TTC549 (cell line): ENCODE results near the gene SNAP91.
A peak's percentile ranks its signal among the peaks of the same experiment; 100 is the strongest.
"Not testable (repeated sequence)": the region's sequence is repeated elsewhere in the genome, so short reads cannot be mapped to it uniquely, and the experiment has no call there.

ENCODE experiments used
- FAIRE-seq: peaks from 2 replicates; lab custom pipeline; 2012; peaks lifted over from hg19 to GRCh38; lab: Jason Lieb, UNC

Gene SNAP91

DNA sequence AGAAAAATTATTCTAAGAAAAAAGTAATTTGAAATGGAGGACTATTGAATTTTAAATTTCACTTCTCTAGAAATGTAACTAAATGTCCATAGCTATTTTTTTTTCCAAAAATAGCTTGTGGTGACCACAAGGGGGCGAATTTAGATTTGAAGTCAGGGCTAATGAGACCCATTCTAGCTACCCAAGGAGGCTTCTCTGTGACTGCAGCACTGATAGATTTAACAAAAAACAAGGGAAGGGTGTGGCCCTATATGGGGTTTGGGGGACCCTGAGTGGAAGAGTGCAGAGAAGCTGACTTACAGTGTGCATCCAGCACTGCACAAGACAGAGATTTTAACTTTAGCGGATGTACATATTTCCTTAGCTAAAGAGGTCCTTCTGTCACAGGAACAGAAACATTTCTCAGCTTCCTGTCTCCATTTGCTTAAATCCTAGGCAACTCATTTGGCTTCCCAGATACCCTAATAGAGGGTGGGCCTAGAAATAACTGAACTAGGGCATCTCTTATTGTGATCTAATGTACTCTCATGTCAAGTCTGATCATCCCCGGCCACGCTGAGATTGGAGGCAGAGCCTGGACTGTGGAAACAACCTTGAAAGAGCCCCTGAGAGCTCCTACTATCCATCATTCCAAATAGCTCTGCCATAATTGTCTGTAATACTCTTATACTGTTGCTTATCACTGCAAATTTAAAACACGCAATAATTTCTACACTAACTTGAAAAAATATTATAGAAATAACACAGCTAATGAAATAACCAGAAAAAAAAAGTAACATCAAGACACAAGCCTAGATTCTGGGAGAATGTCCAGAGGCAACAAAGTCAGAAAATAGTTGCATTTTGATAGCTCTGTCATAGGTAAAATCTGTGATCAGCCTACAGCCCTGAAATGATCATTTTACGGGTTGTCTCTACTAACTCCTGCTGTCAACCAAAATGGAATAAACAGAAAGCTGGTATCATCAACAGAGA is 93.6 kb downstream of the SNAP91 start:
- FAIRE-seq = peak; percentile 71

DNA sequence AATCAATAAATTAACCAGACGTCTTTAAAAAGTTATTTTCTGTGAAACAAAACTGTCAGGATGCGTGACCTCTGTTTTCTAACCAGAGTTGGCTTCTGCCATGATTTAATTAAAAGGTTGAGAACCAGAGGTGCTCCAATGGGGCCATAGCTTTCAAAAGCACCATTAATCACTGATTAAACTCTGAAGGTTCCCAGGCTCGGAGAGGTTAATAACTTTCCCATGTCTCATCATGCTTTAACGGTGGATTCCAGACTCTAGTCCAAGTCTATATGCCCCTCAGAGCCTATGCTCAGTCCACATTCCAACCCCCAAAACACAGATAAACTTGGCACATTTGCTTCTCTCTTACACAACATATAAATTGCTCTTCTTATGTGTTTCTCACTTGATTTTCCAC is 95.5 kb downstream of the SNAP91 start:
- no peak for FAIRE-seq

DNA sequence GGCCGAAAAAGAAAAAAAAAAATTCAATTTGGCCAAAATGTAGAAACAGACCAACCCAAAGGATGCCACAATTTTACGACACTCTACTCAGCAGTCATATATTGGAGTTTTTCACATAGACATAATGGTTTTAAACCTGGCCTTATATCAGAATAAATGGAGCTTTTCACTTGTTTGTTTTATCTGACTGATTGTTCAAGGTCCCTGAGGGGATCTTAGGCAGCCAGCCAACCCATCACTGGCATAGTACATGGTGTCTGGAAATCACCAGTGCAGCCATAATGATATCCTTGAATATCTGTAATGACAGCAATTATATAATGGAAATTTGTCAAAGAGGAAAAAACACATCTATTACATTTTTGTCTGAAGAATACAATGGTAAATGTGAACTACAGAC is 99.7 kb downstream of the SNAP91 start:
- FAIRE-seq = no peak

DNA sequence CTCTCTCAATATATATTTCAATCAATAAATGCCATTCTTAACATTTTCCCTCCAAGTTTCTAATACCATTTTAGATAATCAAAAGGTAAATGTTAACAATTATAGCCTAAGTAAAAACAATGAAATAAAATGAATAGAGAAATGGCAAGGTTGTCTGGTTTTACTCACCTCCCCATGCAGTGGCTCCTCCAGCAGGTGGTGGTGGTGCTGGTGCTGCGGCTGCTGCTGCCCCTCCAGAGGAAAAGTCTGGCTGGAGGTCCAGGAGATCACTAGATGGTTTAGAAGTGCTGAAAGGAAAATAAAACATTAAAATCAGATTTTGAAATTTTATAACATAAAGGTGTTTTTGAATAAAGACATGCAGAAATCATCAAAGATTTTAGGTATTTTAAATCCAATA is 103.4 kb downstream of the SNAP91 start:
- no peak for FAIRE-seq

DNA sequence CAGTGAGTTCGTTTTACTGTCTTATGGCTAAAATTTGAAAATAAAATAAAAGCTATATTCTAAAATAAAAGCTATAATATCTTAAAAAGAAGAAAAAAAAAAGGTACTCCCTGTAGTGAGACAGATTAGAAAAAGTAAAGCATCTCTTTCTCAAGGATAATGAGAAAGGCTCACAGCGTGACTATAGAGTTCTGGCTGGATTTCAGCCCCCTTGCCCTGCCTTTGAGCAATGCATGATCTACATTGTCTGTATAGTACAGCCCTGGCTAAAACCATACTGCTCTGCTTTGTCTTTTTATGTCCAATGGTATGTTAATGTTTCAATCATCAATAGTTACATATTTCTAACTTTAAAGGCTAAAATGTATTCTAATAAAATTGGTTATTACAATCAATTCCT is 105.3 kb downstream of the SNAP91 start:
- FAIRE-seq = no peak

DNA sequence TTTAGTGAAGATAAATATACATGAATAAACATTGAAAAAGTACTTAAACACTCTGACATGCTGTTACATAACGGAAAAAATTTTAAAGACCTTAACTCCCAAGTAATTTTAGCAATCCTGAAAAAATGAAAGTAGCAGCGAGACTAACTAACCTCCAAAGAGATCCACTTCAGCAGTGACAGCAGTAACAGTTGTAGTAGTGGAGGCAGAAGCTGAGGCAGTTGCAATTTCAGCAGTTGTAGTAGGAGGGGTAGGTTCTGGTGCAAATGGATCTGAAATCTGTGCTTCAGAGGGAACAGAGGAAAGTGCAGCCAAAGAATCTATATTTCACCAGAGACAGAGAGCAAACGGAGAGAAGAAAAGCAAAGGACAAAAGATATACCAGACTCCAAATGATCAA is 107.8 kb downstream of the SNAP91 start:
- no peak for FAIRE-seq

DNA sequence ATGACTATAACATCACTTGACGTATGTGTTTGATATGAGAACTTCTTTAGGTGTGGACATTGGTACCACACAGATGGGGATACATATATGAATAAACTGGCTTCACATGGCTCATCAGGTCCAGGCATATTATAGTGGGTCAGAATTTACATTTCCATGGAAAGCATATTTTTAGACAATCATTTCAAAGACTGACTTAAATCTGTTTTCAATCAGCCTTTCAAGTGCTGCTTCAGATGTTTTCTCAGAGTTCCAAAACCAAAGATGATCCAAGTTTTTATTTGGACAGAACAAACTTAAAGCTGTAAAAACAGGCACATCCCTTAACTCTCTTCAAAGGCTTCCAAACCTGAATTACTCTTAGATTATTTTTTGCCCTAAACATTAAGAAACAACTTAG is 108.4 kb downstream of the SNAP91 start:
- no peak for FAIRE-seq

DNA sequence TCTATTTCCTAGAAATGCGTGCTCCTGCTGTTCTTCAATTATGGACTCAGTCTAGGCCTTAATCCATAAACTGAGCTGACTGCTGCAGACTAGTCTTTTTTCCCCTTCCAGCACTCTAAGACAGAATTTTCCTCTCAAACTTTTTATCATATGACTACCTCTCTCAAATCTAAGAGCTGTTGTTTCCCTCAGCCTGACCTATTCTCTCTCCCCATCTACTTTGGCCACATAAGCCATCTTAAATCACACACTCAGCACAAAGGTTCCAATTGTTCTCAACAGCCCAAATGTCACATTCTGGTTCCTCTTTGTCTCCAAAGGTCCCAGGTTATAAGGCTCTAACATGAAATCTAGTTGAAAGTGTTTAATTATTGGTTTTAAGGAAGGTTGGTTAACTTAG is 111.4 kb downstream of the SNAP91 start:
- no peak for FAIRE-seq

DNA sequence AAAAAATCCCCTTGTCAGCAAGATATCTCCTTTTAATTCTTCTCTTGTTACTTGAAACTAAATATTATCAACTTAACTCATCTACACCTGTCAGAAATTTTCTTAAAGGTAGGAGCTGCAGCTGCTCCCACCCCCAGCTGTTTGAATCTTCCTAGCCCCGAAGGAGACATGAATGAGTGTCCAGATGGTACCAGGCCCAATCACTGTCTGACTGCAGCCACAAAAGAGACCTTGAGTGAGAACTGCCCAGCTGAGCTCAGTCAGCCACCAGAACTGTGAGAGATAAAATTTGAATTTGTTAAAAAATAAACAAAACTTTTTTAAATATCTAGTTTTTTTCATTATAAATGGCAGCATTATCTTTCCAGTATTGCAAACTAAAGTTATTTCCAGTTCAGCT is 111.8 kb downstream of the SNAP91 start:
- no peak for FAIRE-seq

DNA sequence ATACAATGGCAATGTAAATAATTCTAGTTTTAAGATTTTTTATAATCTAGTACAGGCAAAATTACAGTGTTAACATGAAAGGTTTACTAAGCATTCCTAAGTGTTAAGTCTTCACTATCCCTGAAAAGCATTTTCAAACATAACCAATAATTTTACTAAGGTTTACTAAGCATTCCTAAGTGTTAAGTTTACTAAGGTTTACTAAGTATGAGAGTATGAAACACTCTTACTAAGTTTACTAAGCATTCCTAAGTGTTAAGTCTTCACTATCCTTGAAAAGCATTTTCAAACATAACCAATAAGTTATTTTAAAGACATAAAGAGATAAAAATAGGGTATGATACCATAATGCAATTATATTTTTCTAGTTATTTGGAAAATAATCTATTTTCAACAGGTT is 114.0 kb downstream of the SNAP91 start:
- FAIRE-seq = no peak

DNA sequence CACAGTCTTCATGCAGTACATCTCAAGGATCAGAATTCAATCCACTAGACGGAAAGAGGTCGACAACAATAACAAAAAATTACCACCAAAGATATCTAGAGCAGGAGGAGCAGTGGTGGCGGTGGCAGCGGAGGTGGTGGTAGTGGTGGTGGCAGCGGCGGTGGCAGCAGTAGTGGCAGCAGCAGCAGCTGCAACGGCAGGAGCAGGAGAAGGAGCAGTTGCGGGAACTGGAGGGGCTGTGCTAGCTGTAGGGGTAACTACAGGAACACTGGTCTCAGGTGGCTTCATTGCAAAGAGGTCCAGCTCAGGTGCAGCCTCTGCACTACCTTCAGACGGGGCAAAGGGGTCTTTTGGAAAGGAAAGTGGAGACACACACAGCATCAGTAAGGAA is 115.5 kb downstream of the SNAP91 start:
- FAIRE-seq = no peak

DNA sequence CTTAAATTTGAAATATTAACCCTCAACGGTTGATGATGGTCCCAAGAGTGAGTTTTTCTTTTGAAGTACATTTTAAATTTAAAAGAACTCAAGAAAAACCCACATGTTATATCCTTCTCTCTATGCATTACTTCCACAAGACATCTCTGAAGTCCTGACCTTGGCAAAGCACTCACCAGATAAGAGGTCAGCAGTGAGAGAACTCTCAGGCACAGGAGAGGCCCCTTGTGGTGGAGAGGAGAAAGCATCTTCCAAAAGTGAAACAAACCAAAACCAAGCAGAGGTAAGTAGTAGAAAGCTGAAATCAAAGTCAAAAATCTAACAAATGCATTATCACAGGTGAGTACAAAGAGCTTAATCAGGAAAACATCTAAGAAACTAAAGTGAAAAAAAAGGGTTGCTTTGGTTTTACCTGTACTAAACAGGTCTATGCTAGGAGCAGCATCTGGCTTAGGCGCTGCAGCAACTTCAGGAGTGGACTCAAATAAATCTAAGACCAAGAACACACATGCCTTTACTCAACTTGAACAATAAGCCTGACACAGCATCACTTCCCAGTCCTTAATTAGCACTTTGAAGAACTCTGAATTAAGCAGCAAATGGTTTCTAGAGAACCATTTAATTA is 116.0 kb downstream of the SNAP91 start:
- FAIRE-seq = no peak

DNA sequence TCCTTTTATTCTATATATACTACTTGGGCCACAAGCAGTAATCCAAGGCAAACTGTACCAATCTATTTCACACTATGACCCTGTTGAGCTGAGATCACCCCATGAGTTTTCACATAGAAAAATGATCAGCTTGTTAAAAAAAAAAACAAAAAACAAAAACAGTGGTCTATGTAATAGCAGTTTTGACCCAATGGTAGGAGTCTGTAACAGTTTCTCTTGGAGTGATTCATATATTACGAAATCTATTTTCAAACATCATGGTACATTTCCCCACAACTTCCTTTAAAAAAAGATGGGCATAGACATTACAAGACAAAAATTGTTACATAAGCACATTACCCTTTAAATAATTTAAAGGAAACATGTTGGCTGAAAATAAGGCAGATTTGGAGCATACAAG is 118.5 kb downstream of the SNAP91 start:
- no peak for FAIRE-seq

DNA sequence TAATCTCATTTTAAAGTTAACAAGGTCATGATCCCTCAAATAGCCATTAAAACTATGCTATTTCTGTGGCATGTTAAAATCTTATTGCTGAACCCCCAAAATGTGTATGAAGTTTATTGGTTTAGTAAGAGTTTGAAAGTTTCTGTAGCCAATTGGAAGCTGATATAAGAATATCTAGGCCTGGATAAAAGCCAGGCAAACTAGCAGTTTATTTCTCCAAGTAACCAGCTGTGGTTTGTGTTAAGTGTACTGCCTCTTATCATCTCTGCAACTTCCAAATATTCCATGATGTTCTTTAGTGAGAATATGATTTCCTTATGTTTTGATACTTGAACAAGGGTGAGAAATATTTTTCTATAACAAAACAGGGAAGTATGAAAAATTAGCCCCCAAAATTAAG is 119.8 kb downstream of the SNAP91 start:
- FAIRE-seq = no peak

DNA sequence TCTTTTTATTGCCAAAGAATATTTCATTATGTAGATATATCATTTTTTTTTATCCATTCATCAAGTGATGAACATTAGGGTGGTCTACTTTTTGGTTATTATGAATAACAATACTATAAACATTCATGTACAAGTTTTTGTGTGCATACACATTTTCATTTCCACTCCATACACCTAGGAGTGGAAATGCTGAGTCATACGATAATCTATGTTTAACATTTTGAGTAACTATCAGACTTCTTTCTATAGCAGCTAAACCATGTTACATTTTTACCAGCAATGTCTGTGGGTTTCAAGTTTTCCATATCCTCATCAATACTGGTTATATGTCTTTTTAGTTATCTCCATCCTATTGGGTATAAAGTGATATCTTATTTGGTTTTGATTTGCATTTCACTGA is 130.8 kb downstream of the SNAP91 start:
- no peak for FAIRE-seq

DNA sequence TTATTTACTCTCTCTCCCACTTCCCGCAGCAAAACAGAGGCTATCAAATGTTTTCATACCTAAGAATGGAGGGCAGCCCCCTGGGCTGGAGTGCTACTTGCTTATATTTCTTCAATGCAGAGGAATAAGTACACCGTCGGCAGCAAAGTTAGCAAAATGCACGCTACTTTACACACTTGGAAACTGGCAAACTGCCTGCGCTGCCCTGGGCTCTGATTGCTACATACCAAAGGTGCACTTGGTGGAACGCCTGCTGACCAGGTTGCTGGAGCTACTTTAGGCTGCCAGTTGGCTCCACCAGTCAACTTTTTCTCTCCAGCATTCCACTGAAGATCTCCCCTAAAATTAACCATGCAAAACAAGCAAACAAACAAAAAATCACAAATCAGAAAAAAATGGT is 134.1 kb downstream of the SNAP91 start:
- no peak for FAIRE-seq

DNA sequence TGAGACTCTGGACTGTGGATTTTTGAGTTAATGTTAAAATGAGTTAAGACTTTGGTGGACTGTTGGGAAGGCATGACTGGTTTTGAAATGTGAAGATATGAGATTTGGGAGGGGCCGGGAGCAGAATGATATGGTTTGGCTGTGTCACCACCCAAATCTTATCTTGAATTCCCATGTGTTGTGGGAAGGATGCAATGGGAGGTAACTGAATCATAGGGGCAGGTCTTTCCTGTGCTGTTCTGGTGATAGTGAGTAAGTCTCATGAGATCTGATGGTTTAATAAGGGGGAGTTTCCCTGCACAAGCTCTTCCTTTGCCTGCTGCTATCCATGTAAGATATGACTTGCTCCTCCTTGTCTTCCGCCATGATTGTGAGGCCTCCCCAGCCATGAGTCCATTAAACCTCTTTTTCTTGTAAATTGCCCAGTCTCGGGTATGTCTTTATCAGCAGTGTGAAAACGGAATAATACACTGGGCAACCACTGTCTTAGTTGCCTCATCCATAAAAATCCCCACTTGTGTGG is 137.2 kb downstream of the SNAP91 start:
- FAIRE-seq = not testable (repeated sequence)

DNA sequence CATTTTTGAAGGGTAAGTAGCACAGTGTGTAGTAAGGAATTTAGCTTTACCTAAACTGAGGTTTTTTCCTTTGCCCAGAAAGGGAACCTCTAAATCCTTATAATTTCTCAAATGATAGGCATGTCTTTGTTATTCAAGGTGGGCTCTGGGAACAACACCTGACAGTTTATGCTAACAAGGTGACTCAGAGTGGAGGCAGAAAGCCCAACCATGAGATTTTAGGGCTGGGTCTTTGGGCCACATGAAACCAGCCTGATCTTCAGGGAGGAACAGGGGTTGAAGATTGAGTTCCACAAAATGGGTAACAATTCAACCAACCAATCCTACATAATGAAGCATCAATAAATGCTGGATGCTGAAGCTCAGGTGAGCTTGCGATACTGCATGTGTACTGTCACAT is 149.9 kb downstream of the SNAP91 start:
- no peak for FAIRE-seq

DNA sequence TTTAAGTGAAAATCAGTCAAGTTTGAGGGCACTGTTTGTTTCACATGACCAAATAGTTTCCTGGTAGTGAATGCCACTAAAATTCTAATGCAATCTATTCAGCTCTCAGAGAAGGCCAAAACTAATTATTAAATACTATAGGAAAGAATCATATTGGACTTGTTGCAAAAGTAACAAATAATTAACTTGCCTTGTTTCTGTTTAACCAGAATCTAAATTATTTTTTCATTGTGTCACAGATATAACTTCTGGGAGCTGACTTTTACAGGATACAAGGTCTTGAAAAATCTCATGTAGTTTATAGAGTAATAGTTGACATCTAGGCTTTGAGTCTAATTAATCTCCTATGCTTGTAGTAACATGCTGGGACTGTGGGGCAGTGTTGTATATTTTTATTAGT is 152.0 kb downstream of the SNAP91 start:
- FAIRE-seq = no peak

DNA sequence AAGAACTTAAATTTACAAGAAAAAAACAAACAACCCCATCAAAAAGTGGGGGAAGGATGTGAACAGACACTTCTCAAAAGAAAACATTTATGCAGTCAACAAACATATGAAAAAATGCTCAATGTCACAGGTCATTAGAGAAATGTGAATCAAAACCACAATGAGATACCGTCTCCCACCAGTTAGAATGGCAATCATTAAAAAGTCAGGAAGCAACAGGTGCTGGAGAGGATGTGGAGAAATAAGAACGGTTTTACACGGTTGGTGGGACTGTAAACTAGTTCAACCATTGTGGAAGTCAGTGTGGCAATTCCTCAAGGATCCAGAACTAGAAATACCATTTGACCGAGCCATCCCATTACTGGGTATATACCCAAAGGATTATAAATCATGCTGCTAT is 157.2 kb downstream of the SNAP91 start:
- not testable (repeated sequence) for FAIRE-seq

DNA sequence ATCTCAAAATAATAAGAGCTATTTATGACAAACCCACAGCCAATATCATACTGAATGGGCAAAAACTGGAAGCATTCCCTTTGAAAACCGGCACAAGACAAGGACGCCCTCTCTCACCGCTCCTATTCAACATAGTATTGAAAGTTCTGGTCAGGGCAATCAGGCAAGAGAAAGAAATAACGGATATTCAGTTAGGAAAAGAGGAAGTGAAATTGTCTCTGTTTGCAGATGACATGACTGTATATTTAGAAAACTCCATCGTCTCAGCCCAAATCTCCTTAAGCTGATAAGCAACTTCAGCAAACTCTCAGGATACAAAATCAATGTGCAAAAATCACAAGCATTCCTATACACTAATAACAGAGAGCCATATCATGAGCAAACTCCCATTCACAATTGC is 158.4 kb downstream of the SNAP91 start:
- not testable (repeated sequence) for FAIRE-seq

DNA sequence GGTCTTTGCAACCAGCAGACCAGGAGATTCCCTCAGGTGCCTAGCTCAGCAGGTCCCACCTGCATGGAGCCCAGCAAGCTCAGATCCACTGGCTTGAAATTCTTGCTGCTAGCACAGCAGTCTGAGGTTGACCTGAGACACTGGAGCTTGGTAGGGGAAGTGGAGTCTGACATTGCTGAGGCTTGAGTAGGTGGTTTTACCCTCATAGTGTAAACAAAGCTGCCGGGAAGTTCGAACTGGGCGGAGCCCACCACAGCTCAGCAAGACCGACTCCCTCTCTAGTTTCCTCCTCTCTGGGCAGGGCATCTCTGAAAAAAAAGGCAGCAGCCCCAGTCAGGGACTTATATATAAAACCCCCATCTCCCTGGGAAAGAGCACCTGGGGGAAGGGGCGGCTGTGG is 162.3 kb downstream of the SNAP91 start:
- no peak for FAIRE-seq

DNA sequence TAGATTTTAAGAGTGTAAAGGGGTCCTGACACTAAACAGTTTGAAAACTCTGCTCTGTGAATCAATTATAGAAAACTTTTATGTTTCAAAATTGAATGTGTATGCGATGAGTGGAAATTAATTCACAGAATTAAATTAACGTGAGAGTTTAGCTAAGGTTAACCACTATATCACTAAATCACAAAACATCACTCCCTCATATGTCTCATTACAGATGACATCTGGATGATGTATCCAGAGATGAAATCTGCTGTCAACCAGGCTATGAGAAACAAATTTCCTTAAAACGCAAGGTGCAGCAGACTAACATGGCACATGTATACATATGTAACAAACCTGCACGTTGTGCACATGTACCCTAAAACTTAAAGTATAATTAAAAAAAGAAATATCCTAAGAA is 169.2 kb downstream of the SNAP91 start:
- FAIRE-seq = no peak
